Left kidney (tissue), 2 donors: ENCODE data around the gene RELN. TPM values are rescaled to one million over a fixed set of nuclear protein-coding genes. Genes with fewer than 3 reads are reported as not detected.
"Not testable (repeated sequence)": the region's sequence is repeated elsewhere in the genome, so short reads cannot be mapped to it uniquely, and the experiment has no call there.

Experiments used
- DNase-seq: peaks from one replicate; pipeline ENCODE4 v3.0.0-alpha.2; 2013
- polyA plus RNA-seq: library from polyadenylated mRNA; unstranded; fragments of 120-200 nt; gene quantifications from one replicate; pipeline ENCODE4 v1.2.1, GENCODE V29; 2013; ENCODE audit not compliant: insufficient read length

RELN gene
- polyA plus RNA-seq, 1 donor: 21.8 TPM

DNA sequence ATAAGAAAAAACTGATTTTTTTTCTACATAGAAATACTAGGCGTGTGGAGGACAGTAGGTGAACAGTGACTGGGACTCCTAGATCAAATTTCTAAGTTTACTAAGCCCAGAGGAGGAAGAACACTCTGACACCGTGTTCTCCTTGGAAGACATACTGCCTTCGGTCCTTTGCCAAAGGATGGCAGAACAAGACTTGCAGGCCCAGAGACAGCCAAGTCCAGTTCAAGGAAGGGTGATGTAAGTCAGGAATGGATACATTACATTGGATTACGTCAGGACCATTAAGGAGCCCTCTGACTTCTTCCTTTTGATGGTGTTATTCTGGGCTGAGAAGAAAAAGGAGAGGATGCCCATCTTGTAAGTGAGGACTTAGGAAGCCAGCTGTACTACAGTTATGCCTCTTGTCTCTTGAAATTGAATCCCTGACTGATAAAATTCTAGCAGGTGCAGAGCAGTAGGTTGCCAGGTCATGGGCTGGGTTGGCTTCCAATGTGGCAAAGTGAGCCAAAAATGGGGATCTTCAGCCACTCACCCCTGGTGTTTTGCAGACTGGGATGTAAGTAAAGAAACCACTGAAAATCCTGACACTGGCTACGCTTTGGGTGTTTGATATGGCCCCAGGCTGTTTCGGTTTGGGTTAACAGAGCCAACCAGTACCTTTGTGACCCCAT is 45.1 kb downstream of the RELN start:
- no peak for DNase-seq

GRCh38 chr7:103941976-103942375 is 47.5 kb downstream of the RELN start:
- DNase-seq: no peak

DNA sequence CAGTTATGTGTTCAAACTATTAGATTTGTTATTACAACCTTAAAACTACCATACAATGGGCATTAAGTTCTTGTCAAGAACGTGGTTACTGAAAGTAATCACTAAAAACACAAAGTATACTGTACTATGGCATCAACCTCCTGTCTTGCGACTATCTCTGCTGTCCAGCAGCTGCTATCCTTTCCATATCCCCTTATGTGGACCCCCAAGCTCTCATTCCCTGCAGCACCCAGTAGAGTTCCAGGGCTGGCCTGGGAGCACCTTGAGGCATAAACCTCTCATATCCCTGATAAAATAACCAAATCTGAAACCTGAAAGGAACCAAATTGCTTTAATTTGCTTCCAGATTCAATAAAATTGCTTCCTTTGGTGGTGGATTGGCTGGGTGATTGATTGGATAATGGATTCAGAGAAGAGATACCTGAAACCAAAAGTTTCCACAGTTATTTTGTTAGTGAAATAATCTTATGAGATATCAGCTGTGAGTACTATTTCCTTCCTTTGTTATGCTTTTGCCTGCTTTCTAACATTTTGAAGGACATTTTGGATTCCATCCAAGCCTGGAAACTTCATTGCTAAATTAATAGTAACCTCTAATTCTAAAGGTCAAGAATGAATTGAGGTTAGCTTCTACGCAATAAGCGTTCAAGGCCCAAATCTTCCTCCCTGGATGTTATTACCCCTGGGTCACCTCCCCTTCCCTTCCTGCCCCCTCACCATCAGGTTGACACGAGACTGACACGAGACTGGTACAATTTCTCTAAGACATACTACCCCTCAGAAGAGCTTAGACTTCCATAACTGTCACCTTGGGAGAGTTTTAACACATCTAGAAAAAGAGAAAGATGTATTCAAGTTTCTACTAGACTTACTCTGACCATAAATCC is 48.8 kb downstream of the RELN start:
- DNase-seq: no peak

DNA sequence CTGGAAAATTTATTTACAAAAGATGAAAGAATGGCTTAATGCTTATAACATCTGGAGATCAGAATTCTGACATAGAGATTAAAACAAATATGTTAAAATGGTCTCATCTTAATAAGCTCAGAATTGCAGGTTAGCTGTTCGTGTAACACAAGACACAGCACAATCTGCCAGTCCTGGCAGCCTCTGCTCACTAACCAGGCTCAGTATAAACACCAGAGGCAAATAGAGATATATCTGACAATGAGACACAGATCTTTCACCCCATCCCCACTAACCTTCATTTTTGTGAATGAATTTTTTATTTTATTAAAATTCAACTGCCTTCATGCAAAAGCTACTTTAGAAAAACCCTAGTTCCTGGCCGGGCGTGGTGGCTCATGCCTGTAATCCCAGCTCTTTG is 51.8 kb downstream of the RELN start:
- DNase-seq: no peak

- no peak for DNase-seq
Measured at GRCh38 chr7:103936558-103936957, 52.9 kb downstream of the RELN start.

- DNase-seq: no peak
Measured at GRCh38 chr7:103934508-103934907, 55.0 kb downstream of the RELN start.

GRCh38 chr7:103932389-103932788 is 57.1 kb downstream of the RELN start:
- DNase-seq: no peak

GRCh38 chr7:103929901-103930311 is 59.6 kb downstream of the RELN start:
- no peak for DNase-seq

- DNase-seq: no peak
Measured at GRCh38 chr7:103928581-103928980, 60.9 kb downstream of the RELN start.

- DNase-seq: no peak
Measured at GRCh38 chr7:103924184-103924583, 65.3 kb downstream of the RELN start.

DNA sequence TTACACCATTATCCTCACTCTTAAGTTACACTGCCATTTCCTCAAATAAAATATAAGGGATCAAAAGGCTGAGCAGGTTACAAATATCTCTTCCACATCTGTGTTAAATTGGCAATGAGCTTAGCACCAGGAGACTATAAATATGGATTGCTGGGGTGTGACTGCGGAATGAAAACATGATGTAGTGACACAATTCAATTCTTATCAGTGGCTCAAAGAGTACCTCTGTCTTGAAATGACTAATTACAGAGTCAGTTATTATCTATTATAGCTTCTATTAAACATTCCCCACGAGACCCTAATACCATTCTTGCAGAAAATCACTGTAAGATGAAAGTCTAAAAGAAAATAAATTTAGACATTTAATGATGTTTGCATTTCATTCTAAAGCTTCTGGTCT is 67.1 kb downstream of the RELN start:
- DNase-seq: no peak

DNA sequence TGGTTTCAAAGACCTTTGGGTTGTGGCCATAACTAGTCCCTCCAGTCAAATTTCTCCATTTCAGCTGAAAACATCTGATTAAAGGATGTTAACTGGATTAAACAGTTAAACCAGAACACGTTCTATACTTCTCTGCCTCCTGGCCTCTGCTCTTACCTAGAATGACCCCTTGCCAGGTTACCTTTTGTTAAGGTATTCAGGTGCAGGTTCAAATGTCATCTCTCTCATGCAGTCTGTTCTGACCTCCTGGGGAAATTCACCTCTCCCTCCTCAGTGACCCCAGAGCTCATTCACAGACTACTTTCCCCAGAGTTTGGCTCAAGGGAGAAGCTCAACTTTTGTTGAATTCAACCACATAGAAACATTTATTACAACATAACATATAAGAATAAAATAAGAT is 67.8 kb downstream of the RELN start:
- DNase-seq: no peak

- no peak for DNase-seq
Measured at GRCh38 chr7:103919272-103919868, 70.1 kb downstream of the RELN start.

- no peak for DNase-seq
Measured at GRCh38 chr7:103918631-103919271, 70.7 kb downstream of the RELN start.

DNA sequence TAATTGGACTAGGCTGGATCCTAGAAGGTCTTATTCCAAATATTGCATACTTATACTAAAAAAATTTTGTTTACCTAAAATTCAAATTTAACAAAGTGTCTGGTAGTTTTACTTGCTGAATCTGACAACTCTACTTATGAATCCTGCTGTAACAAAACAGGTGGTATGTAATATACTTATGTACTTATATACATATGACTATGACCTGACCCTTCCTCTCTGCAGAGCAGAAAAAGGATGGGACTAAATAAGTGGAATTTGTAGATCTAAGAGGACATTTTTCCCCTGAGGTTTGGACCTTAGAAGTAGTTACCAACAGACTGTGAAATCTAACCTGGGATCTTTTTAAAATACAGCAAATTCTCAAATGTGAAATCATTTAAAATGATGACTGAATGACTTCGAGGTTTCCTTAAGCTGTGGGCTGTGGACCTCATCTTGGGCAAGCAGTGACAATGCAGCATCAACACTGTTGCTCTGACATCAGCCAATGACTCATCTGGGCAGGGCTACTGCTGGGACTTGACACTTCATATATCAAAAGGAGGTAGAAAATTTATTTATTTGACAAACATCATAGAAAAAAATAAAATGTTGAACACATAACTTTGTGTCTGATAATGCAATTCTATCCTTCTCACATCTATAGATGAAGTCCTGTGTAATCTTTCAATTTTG is 73.6 kb downstream of the RELN start:
- DNase-seq: no peak

DNA sequence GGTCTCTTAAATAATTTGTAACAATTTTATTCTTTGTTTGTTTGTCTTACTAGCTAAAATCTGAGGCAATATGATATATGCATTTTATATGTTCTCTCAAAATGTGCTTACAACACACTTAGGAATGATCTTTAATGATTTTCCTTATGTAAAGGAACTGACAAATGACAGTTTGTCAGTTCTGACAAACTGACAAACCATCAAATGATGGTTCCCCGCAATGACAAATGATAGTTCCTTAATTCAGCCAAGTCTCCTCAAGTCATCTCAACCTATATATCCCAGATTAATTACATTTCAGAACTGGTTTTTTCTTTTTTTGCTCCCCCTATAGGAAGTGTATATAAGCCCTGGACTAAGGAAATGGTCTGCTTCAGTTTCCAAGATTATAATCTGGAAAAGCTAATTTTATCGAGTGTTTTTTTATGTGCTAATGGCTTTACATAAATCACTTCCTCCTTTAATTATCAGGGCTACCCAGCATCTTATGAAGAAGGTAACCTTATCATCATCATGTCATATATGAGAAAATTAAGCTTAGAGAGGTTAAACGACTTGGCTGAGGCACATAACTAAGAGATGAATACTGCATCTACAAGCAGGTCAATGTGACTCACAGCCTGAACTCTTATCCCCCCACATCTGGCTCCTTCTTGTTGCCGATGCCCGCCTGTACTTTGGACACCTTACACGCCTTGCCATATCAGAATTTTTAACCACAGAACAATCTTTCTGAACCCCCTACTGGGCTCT is 75.1 kb downstream of the RELN start:
- DNase-seq: no peak

DNA sequence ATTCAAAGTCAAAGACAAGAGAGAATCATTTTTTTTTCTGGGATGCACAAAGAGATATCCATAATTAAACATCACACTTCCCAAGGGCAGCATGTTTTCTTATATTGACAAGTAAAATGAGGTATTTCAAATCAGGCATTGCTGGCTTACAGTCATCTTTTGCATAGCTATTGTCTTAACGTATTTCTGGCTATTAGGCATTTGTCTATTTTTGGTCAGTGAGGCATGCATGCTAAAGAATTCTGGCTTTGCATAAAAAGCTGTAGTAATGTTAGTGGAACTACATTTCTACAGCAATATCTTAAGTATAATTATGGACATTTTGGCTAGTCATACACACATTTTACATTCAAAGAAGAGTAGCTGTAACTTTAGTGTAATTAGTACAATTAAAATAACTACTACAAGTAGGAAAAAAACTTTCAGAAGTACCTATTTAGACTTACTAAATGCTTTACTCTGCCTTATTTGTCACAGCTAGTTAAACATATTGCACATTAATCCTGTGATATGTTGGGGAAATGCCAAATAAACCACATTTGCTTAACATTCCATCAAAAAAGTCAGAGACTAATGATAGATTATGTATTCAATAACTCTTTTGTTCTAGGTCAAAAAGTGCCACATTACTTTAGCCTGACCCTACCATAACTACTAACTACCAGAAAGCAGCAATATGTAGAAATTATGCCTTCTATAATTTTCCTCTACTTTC is 76.4 kb downstream of the RELN start:
- DNase-seq: no peak

DNA sequence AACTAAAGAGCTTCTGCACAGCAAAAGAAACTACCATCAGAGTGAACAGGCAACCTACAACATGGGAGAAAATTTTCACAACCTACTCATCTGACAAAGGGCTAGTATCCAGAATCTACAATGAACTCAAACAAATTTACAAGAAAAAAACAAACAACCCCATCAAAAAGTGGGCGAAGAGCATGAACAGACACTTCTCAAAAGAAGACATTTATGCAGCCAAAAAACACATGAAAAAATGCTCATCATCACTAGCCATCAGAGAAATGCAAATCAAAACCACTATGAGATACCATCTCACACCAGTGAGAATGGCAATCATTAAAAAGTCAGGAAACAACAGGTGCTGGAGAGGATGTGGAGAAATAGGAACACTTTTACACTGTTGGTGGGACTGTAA is 78.4 kb downstream of the RELN start:
- not testable (repeated sequence) for DNase-seq

DNA sequence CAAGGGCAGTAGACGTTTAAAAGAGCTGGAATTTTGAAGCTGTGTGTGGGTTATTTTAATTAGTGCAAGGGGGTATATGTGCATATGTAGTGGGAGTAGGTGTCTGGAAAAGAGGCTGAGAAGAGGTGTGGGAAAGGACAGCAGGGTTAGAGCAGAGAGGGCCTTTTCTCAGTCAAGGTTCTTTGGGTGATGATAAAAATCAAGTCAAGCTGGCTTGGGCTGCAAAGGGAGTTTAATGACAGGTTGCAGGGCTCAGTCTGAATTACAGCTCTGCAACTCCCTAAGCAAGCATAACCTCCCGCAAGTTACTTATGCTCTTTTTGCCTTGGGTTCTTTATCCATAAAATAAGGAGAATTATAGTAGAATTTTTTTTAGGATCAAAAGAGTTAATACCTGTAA is 83.5 kb downstream of the RELN start:
- DNase-seq: no peak

GRCh38 chr7:103902917-103903316 is 86.5 kb downstream of the RELN start:
- no peak for DNase-seq

DNA sequence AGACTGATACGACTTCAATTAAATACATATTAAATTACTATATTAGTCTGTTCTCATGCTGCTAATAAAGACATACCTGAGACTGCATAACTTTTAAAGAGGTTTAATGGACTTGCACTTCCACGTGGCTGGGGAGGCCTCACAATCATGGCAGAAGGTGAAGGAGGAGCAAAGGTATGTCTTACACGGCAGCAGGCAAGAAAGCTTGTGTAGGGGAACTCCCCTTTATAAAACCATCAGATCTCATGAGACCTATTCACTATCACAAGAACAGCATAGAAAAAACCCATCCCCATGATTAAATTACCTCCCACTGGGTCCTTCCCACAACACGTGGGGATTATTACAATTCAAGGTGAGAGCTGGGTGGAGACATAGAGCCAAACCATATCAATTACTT is 92.6 kb downstream of the RELN start:
- DNase-seq: not testable (repeated sequence)
